H1 (cell line): ENCODE data around the gene POU2F1. TPM values are rescaled to one million over a fixed set of nuclear protein-coding genes. Genes with fewer than 3 reads are reported as not detected.

Experiments used
- CTCF ChIA-PET: fragments of 300-600 bp; sonication (Branson Sonifier 250); formaldehyde crosslinking; loops from one replicate; lab custom pipeline; 2021; ENCODE audit not compliant: partially characterized antibody; lab: Charles Lee
- POLR2A ChIA-PET: fragments of 300-600 bp; sonication (Branson Sonifier 250); formaldehyde crosslinking; loops from one replicate; lab custom pipeline; 2021; ENCODE audit warnings: inconsistent platforms; ENCODE audit not compliant: partially characterized antibody; lab: Charles Lee
- DNase-seq, 2 experiments: peaks; one replicate each; pipeline versions ENCODE4 v3.0.0 to v3.0.0-alpha.2; 2010 to 2022; ENCODE audit warnings: low spot score in 2 of 2, low read depth in 1 of 2, mixed read lengths in 1 of 2
- FAIRE-seq: peaks from 2 replicates; lab custom pipeline; 2011; peaks lifted over from hg19 to GRCh38; lab: Jason Lieb, UNC
- H2AFZ ChIP-seq: 2 replicates; pipeline ENCODE4 v1.8.1; 2012; ENCODE audit warnings: low read length, inconsistent platforms
- H2AK5ac ChIP-seq: 2 replicates; pipeline ENCODE4 v1.6.1; 2013; ENCODE audit warnings: low read depth, low read length
- H2BK120ac ChIP-seq: replicated peaks from 2 replicates; pipeline ENCODE3; 2013; ENCODE audit warnings: low read depth, low read length, inconsistent platforms
- H2BK12ac ChIP-seq: 2 replicates; pipeline ENCODE4 v1.6.1; 2013; ENCODE audit warnings: low read depth, low read length
- H2BK15ac ChIP-seq: 2 replicates; pipeline ENCODE4 v1.6.1; 2013; ENCODE audit warnings: low read length
- H2BK20ac ChIP-seq: 2 replicates; pipeline ENCODE4 v1.6.1; 2013; ENCODE audit warnings: low read length
- H2BK5ac ChIP-seq: 2 replicates; pipeline ENCODE4 v1.6.1; 2013; ENCODE audit warnings: low read depth, low read length
- H3K14ac ChIP-seq: 2 replicates; pipeline ENCODE4 v1.6.1; 2013; ENCODE audit warnings: inconsistent platforms; ENCODE audit not compliant: insufficient read length
- H3K18ac ChIP-seq: 2 replicates; pipeline ENCODE4 v1.6.1; 2013; ENCODE audit warnings: low read length; ENCODE audit errors: extremely low read depth
- H3K23ac ChIP-seq: 2 replicates; pipeline ENCODE4 v1.6.1; 2013; ENCODE audit warnings: inconsistent platforms; ENCODE audit not compliant: insufficient read length
- H3K23me2 ChIP-seq: 2 replicates; pipeline ENCODE4 v1.6.1; 2013; ENCODE audit warnings: low read depth, low read length
- H3K27ac ChIP-seq: 2 replicates; pipeline ENCODE4 v1.6.1; 2011; ENCODE audit warnings: low read depth, low read length, inconsistent platforms
- H3K27me3 ChIP-seq, 4 experiments: replicated peaks in 1 of 4; 1 replicate in 1 of 4; 2 replicates in 3 of 4; pipeline versions ENCODE4 v1.6.1 to v1.8.1; 2011 to 2013; ENCODE audit warnings: low read length in 3 of 4, mild to moderate bottlenecking in 3 of 4, inconsistent platforms in 2 of 4, mixed read lengths in 2 of 4, moderate library complexity in 1 of 4; ENCODE audit not compliant: control insufficient read depth in 3 of 4, insufficient read depth in 3 of 4; ENCODE audit errors: extremely low read depth in 1 of 4
- H3K36me3 ChIP-seq, 4 experiments: 2 replicates each; pipeline versions ENCODE4 v1.6.1 to v1.8.1; 2011 to 2013; ENCODE audit warnings: mild to moderate bottlenecking in 4 of 4, low read length in 3 of 4, moderate library complexity in 2 of 4, control low read depth in 1 of 4, inconsistent platforms in 1 of 4; ENCODE audit not compliant: insufficient read depth in 4 of 4, control insufficient read depth in 2 of 4
- H3K4ac ChIP-seq: replicated peaks from 2 replicates; pipeline ENCODE3; 2013; ENCODE audit warnings: low read length, low read depth, mixed read lengths, inconsistent platforms; ENCODE audit not compliant: insufficient read length
- H3K4me1 ChIP-seq, 4 experiments: replicated peaks in 1 of 4; 1 replicate in 1 of 4; 2 replicates in 3 of 4; pipeline versions ENCODE4 v1.6.1 to v1.8.1; 2011 to 2013; ENCODE audit warnings: low read length in 3 of 4, inconsistent platforms in 2 of 4, mixed read lengths in 1 of 4; ENCODE audit not compliant: insufficient read depth in 4 of 4, control insufficient read depth in 3 of 4
- H3K4me2 ChIP-seq, 2 experiments: 2 replicates each; pipeline versions ENCODE4 v1.6.1 to v1.8.1; 2011 to 2013; ENCODE audit warnings: low read depth in 2 of 2, low read length in 2 of 2, control low read depth in 1 of 2, inconsistent platforms in 1 of 2, mild to moderate bottlenecking in 1 of 2; ENCODE audit not compliant: insufficient read depth in 1 of 2
- H3K4me3 ChIP-seq, 4 experiments: fragments of 200-600, 300-600 bp in 1 of 4; sonication (generic), shearing (Covaris generic), sonication (Bioruptor Twin) in 1 of 4; 2 replicates each; pipeline versions ENCODE4 v1.5.1 to v1.8.1; 2011 to 2016; ENCODE audit warnings: low read length in 4 of 4, low read depth in 3 of 4, control low read depth in 2 of 4, inconsistent platforms in 2 of 4, mild to moderate bottlenecking in 2 of 4, mixed read lengths in 1 of 4, moderate library complexity in 1 of 4; ENCODE audit not compliant: insufficient read depth in 2 of 4; ENCODE audit errors: extremely low read depth in 1 of 4
- H3K56ac ChIP-seq: replicated peaks from 2 replicates; pipeline ENCODE3; 2013; ENCODE audit warnings: low read depth, mild to moderate bottlenecking, mixed read lengths, low read length, inconsistent platforms; ENCODE audit not compliant: insufficient read length
- H3K79me1 ChIP-seq: 2 replicates; pipeline ENCODE4 v1.6.1; 2013; ENCODE audit warnings: low read depth, low read length, control low read depth
- H3K79me2 ChIP-seq, 2 experiments: 2 replicates each; pipeline versions ENCODE4 v1.6.1 to v1.8.1; 2012 to 2013; ENCODE audit warnings: low read length in 2 of 2, mild to moderate bottlenecking in 2 of 2, inconsistent platforms in 1 of 2; ENCODE audit not compliant: insufficient read depth in 2 of 2, control insufficient read depth in 1 of 2
- H3K9ac ChIP-seq, 4 experiments: replicated peaks in 1 of 4; 1 replicate in 1 of 4; 2 replicates in 3 of 4; pipeline versions ENCODE4 v1.6.1 to v1.8.1; 2011 to 2013; ENCODE audit warnings: low read depth in 3 of 4, low read length in 3 of 4, control low read depth in 2 of 4, mild to moderate bottlenecking in 2 of 4, moderate library complexity in 2 of 4, inconsistent platforms in 1 of 4; ENCODE audit errors: extremely low read depth in 1 of 4
- H3K9me3 ChIP-seq, 2 experiments: 2 replicates each; pipeline versions ENCODE4 v1.6.1 to v1.8.1; 2012 to 2013; ENCODE audit warnings: mild to moderate bottlenecking in 2 of 2, moderate library complexity in 2 of 2, control low read depth in 1 of 2, inconsistent platforms in 1 of 2, low read depth in 1 of 2, low read length in 1 of 2, mixed read lengths in 1 of 2; ENCODE audit not compliant: insufficient read depth in 2 of 2
- H4K20me1 ChIP-seq, 2 experiments: replicated peaks in 1 of 2; 2 replicates each; pipeline versions ENCODE3 to v1.8.1; 2011 to 2013; ENCODE audit warnings: inconsistent platforms in 2 of 2, low read length in 2 of 2, mild to moderate bottlenecking in 1 of 2; ENCODE audit not compliant: insufficient read depth in 2 of 2, control insufficient read depth in 1 of 2
- H4K5ac ChIP-seq: 2 replicates; pipeline ENCODE4 v1.6.1; 2013; ENCODE audit warnings: low read length, low read depth, mixed read lengths, inconsistent platforms; ENCODE audit not compliant: insufficient read length
- H4K8ac ChIP-seq: 2 replicates; pipeline ENCODE4 v1.8.0; 2013; ENCODE audit warnings: mild to moderate bottlenecking, moderate library complexity, low read length, inconsistent platforms; ENCODE audit not compliant: insufficient read depth; ENCODE audit errors: extremely low read depth
- H4K91ac ChIP-seq: replicated peaks from 2 replicates; pipeline ENCODE3; 2013; ENCODE audit warnings: low read length, mixed read lengths, inconsistent platforms; ENCODE audit not compliant: insufficient read length
- EZH2 ChIP-seq: fragments of 200-600 bp; sonication (generic); IDR thresholded peaks from 2 replicates; pipeline ENCODE4 v1.7.1; 2012; ENCODE audit warnings: low read depth, mild to moderate bottlenecking, moderate library complexity, low read length, inconsistent platforms; ENCODE audit not compliant: severe bottlenecking
- POU5F1 ChIP-seq: IDR thresholded peaks from 2 replicates; pipeline ENCODE4 v1.6.1; 2011; ENCODE audit warnings: low read depth, mild to moderate bottlenecking, low read length, moderate library complexity
- WGBS, 2 experiments: shearing (Covaris generic) in 1 of 2; methylation state at CpG; one replicate each; pipeline versions ENCODE4 v1.1.6 to v1.1.7; 2013 to 2015; ENCODE audit warnings: low lambda C conversion rate in 2 of 2, mixed read lengths in 2 of 2, inconsistent platforms in 1 of 2, low coverage in 1 of 2, missing lambda C conversion rate in 1 of 2; ENCODE audit not compliant: insufficient replicate concordance in 2 of 2, insufficient coverage in 1 of 2, insufficient read length in 1 of 2; ENCODE audit errors: extremely low coverage in 1 of 2, missing lambda C conversion rate in 1 of 2; 5-methylcytosine and 5-hydroxymethylcytosine counted together
- polyA plus RNA-seq, 7 experiments: library from polyadenylated mRNA; depleted of rRNA in 3 of 7; stranded (reverse) in 5 of 7; unstranded in 2 of 7; fragments of >200 nt in 5 of 7; fragments of 200-250 nt in 2 of 7; gene quantifications; 1 replicate in 5 of 7; 2 replicates in 1 of 7; 4 replicates in 1 of 7; pipeline versions ENCODE4 v1.2.1 to v1.2.3, GENCODE V29; 2011 to 2013; ENCODE audit warnings: missing spikeins in 2 of 7, mixed read lengths in 2 of 7
- total RNA-seq: library from RNA; stranded (reverse); fragmentation: NEBNext Ultra II Directional; extraction: Animal tissue kit (Norgen Biotek cat#: 25700); gene quantifications from 2 replicates; pipeline ENCODE4 v1.2.1, GENCODE V29; 2021
- TF ChIP-seq, protein P1 (sequence below): IDR thresholded peaks from 2 replicates; pipeline ENCODE4 v1.6.1; 2012; ENCODE audit warnings: low read length, inconsistent platforms

The POU2F1 gene
- total and polyA plus RNA-seq, 2 of the 8 experiments (the other 6 are each of a cell fraction or from before 2014, with no cell fraction given): 37.0 to 57.2 TPM

- no peak overlapping the region for H2AK5ac ChIP-seq
- H3K14ac ChIP-seq: no peak overlapping the region
- H3K4me2 ChIP-seq: peak overlapping the region; percentile 16 to 36; a peak in 3 of 4 replicates
- H3K56ac ChIP-seq: no peak overlapping the region
- 74% methylated on average over 3 of the region's 3 CpGs; no CpG with 5 or more reads in 1 of the 2 experiments for WGBS, 2 experiments
- H3K9ac ChIP-seq: no peak overlapping the region
- DNase-seq (no peak), FAIRE-seq (no peak)
- peak overlapping the region; percentile 37; the same call in 1 of the 2 replicates for H2BK5ac ChIP-seq
- H3K4ac ChIP-seq: no peak overlapping the region
- H2BK120ac ChIP-seq: no peak overlapping the region
- H4K20me1 ChIP-seq: no peaks in the 10 kb centered on the region
- H4K8ac ChIP-seq: no peak overlapping the region
- H2BK12ac ChIP-seq: peak overlapping the region; percentile 60; the same call in 1 of the 2 replicates
- H3K27ac ChIP-seq: no peak overlapping the region
- CTCF ChIA-PET: interaction anchor here (0.7 to 1.8 kb wide), 6 partner anchors 9 to 236 kb away, joined by 3 to 4 read pairs (median 4); no protein-coding TSS in a partner anchor
- H3K79me1 ChIP-seq: no peaks in the 10 kb centered on the region
- H3K4me3 ChIP-seq: no peak overlapping the region
- H3K23ac ChIP-seq: no peak overlapping the region
- no peak overlapping the region for H2BK15ac ChIP-seq
- no peaks in the 10 kb centered on the region for H3K36me3 ChIP-seq
- H3K4me1 ChIP-seq: peaks cover 3 to 7% (median 6%) of the 10 kb centered on the region in 4 experiments
- no peak overlapping the region for H4K91ac ChIP-seq
- H3K18ac ChIP-seq: 0 out of 2 replicates have a peak overlapping the region, but pooled peaks have one; percentile 33
- POLR2A ChIA-PET: interaction anchor here (4.1 kb wide), 1 partner anchor 13 kb away, joined by 22 read pairs; the partner anchor contains the start of gene POU2F1
- H3K27me3 ChIP-seq: no peaks in the 10 kb centered on the region
- peaks cover 2 to 4% of the 10 kb centered on the region in 2 experiments; a peak in 2 of 4 replicates for H3K9me3 ChIP-seq
- H2BK20ac ChIP-seq: peak overlapping the region; percentile 38; the same call in 1 of the 2 replicates
- TF ChIP-seq EZH2 (no peak), POU5F1 (peak; percentile 74; the same call in 1 of the 2 replicates)
- TF ChIP-seq, protein P1, sequence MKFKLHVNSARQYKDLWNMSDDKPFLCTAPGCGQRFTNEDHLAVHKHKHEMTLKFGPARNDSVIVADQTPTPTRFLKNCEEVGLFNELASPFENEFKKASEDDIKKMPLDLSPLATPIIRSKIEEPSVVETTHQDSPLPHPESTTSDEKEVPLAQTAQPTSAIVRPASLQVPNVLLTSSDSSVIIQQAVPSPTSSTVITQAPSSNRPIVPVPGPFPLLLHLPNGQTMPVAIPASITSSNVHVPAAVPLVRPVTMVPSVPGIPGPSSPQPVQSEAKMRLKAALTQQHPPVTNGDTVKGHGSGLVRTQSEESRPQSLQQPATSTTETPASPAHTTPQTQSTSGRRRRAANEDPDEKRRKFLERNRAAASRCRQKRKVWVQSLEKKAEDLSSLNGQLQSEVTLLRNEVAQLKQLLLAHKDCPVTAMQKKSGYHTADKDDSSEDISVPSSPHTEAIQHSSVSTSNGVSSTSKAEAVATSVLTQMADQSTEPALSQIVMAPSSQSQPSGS: no peak
- no peak overlapping the region for H4K5ac ChIP-seq
- peak overlapping the region; percentile 92 for H2AFZ ChIP-seq
- no peaks in the 10 kb centered on the region for H3K79me2 ChIP-seq
- H3K23me2 ChIP-seq: no peaks in the 10 kb centered on the region
Observed at GRCh38 chr1:167206166-167206835, 14.4 kb upstream of the POU2F1 start.
